ENCODE data around the gene DYNC1H1.

The DYNC1H1 gene

GRCh38 chr14:102040153-102040552 lies 75.8 kb downstream of the DYNC1H1 start:
- Histone ChIP-seq H3K4me3 (ENCODE audit: low read depth, low read length) (no peak overlapping the region), H3K27me3 (ENCODE audit: control insufficient read depth, insufficient read depth, low read length) (no peaks in the 10 kb centered on the region), H3K27ac (ENCODE audit: low read depth, low read length) (no peak overlapping the region), H3K36me3 (ENCODE audit: control insufficient read depth, insufficient read depth, low read length) (peaks cover 98% of the 10 kb centered on the region), H3K9ac (ENCODE audit: low read depth, low read length) (no peak overlapping the region), H3K4me1 (ENCODE audit: control insufficient read depth, insufficient read depth, low read length) (no peaks in the 10 kb centered on the region), H3K9me3 (ENCODE audit: control insufficient read depth, insufficient read depth, low read length) (no peaks in the 10 kb centered on the region)

- no peaks in the 10 kb centered on the region for H3K9me3 ChIP-seq (ENCODE audit: control insufficient read depth, insufficient read depth, low read length)
- no peak overlapping the region for H3K9ac ChIP-seq (ENCODE audit: low read depth, low read length)
- no peaks in the 10 kb centered on the region for H3K4me1 ChIP-seq (ENCODE audit: control insufficient read depth, insufficient read depth, low read length)
- H3K36me3 ChIP-seq (ENCODE audit: control insufficient read depth, insufficient read depth, low read length): peaks cover 86% of the 10 kb centered on the region
- H3K27ac ChIP-seq (ENCODE audit: low read depth, low read length): no peak overlapping the region
- H3K27me3 ChIP-seq (ENCODE audit: control insufficient read depth, insufficient read depth, low read length): no peaks in the 10 kb centered on the region
- H3K4me3 ChIP-seq (ENCODE audit: low read depth, low read length): no peak overlapping the region
Observed at GRCh38 chr14:102042699-102043098, 78.3 kb downstream of the DYNC1H1 start.

- no peak overlapping the region for H3K27ac ChIP-seq (ENCODE audit: low read depth, low read length)
- no peak overlapping the region for H3K9ac ChIP-seq (ENCODE audit: low read depth, low read length)
- peaks cover 86% of the 10 kb centered on the region for H3K36me3 ChIP-seq (ENCODE audit: control insufficient read depth, insufficient read depth, low read length)
- no peaks in the 10 kb centered on the region for H3K9me3 ChIP-seq (ENCODE audit: control insufficient read depth, insufficient read depth, low read length)
- H3K4me3 ChIP-seq (ENCODE audit: low read depth, low read length): no peak overlapping the region
- no peaks in the 10 kb centered on the region for H3K27me3 ChIP-seq (ENCODE audit: control insufficient read depth, insufficient read depth, low read length)
- H3K4me1 ChIP-seq (ENCODE audit: control insufficient read depth, insufficient read depth, low read length): no peaks in the 10 kb centered on the region
Observed at GRCh38 chr14:102043251-102044025, 79.1 kb downstream of the DYNC1H1 start.

- Histone ChIP-seq H3K4me1 (ENCODE audit: control insufficient read depth, insufficient read depth, low read length) (no peaks in the 10 kb centered on the region), H3K27ac (ENCODE audit: low read depth, low read length) (no peak overlapping the region), H3K9ac (ENCODE audit: low read depth, low read length) (no peak overlapping the region), H3K27me3 (ENCODE audit: control insufficient read depth, insufficient read depth, low read length) (no peaks in the 10 kb centered on the region), H3K4me3 (ENCODE audit: low read depth, low read length) (no peak overlapping the region), H3K9me3 (ENCODE audit: control insufficient read depth, insufficient read depth, low read length) (no peaks in the 10 kb centered on the region), H3K36me3 (ENCODE audit: control insufficient read depth, insufficient read depth, low read length) (peaks cover 86% of the 10 kb centered on the region)
Observed at GRCh38 chr14:102044566-102044965, 80.2 kb downstream of the DYNC1H1 start.

GRCh38 chr14:102046337-102047278 lies 82.2 kb downstream of the DYNC1H1 start:
- Histone ChIP-seq H3K4me1 (ENCODE audit: control insufficient read depth, insufficient read depth, low read length) (no peaks in the 10 kb centered on the region), H3K9me3 (ENCODE audit: control insufficient read depth, insufficient read depth, low read length) (no peaks in the 10 kb centered on the region), H3K27me3 (ENCODE audit: control insufficient read depth, insufficient read depth, low read length) (no peaks in the 10 kb centered on the region), H3K4me3 (ENCODE audit: low read depth, low read length) (no peak overlapping the region), H3K9ac (ENCODE audit: low read depth, low read length) (no peak overlapping the region), H3K27ac (ENCODE audit: low read depth, low read length) (no peak overlapping the region), H3K36me3 (ENCODE audit: control insufficient read depth, insufficient read depth, low read length) (peaks cover 85% of the 10 kb centered on the region)

- H3K27me3 ChIP-seq (ENCODE audit: control insufficient read depth, insufficient read depth, low read length): no peaks in the 10 kb centered on the region
- no peak overlapping the region for H3K27ac ChIP-seq (ENCODE audit: low read depth, low read length)
- H3K4me3 ChIP-seq (ENCODE audit: low read depth, low read length): no peak overlapping the region
- no peaks in the 10 kb centered on the region for H3K4me1 ChIP-seq (ENCODE audit: control insufficient read depth, insufficient read depth, low read length)
- no peak overlapping the region for H3K9ac ChIP-seq (ENCODE audit: low read depth, low read length)
- H3K9me3 ChIP-seq (ENCODE audit: control insufficient read depth, insufficient read depth, low read length): no peaks in the 10 kb centered on the region
- peaks cover 86% of the 10 kb centered on the region for H3K36me3 ChIP-seq (ENCODE audit: control insufficient read depth, insufficient read depth, low read length)
Observed at GRCh38 chr14:102047808-102048540, 83.6 kb downstream of the DYNC1H1 start.

GRCh38 chr14:102049258-102050025 lies 85.1 kb downstream of the DYNC1H1 start:
- Histone ChIP-seq H3K9ac (ENCODE audit: low read depth, low read length) (no peak overlapping the region), H3K4me1 (ENCODE audit: control insufficient read depth, insufficient read depth, low read length) (no peaks in the 10 kb centered on the region), H3K27me3 (ENCODE audit: control insufficient read depth, insufficient read depth, low read length) (no peaks in the 10 kb centered on the region), H3K9me3 (ENCODE audit: control insufficient read depth, insufficient read depth, low read length) (no peaks in the 10 kb centered on the region), H3K36me3 (ENCODE audit: control insufficient read depth, insufficient read depth, low read length) (peaks cover 71% of the 10 kb centered on the region), H3K27ac (ENCODE audit: low read depth, low read length) (no peak overlapping the region), H3K4me3 (ENCODE audit: low read depth, low read length) (no peak overlapping the region)

GRCh38 chr14:102050026-102050405 lies 85.6 kb downstream of the DYNC1H1 start:
- Histone ChIP-seq H3K9ac (ENCODE audit: low read depth, low read length) (no peak overlapping the region), H3K27ac (ENCODE audit: low read depth, low read length) (no peak overlapping the region), H3K4me1 (ENCODE audit: control insufficient read depth, insufficient read depth, low read length) (no peaks in the 10 kb centered on the region; the same call in 1 of the 2 replicates), H3K27me3 (ENCODE audit: control insufficient read depth, insufficient read depth, low read length) (no peaks in the 10 kb centered on the region), H3K4me3 (ENCODE audit: low read depth, low read length) (no peak overlapping the region), H3K36me3 (ENCODE audit: control insufficient read depth, insufficient read depth, low read length) (peaks cover 65% of the 10 kb centered on the region), H3K9me3 (ENCODE audit: control insufficient read depth, insufficient read depth, low read length) (no peaks in the 10 kb centered on the region)

GRCh38 chr14:102050625-102051024 lies 86.3 kb downstream of the DYNC1H1 start:
- Histone ChIP-seq H3K27ac (ENCODE audit: low read depth, low read length) (no peak overlapping the region), H3K4me1 (ENCODE audit: control insufficient read depth, insufficient read depth, low read length) (no peaks in the 10 kb centered on the region; the same call in 1 of the 2 replicates), H3K27me3 (ENCODE audit: control insufficient read depth, insufficient read depth, low read length) (no peaks in the 10 kb centered on the region), H3K9me3 (ENCODE audit: control insufficient read depth, insufficient read depth, low read length) (no peaks in the 10 kb centered on the region), H3K4me3 (ENCODE audit: low read depth, low read length) (no peak overlapping the region), H3K36me3 (ENCODE audit: control insufficient read depth, insufficient read depth, low read length) (peaks cover 61% of the 10 kb centered on the region), H3K9ac (ENCODE audit: low read depth, low read length) (no peak overlapping the region)

GRCh38 chr14:102052522-102052921 lies 88.1 kb downstream of the DYNC1H1 start:
- Histone ChIP-seq H3K4me1 (ENCODE audit: control insufficient read depth, insufficient read depth, low read length) (peaks cover 4% of the 10 kb centered on the region; the same call in 1 of the 2 replicates), H3K27me3 (ENCODE audit: control insufficient read depth, insufficient read depth, low read length) (no peaks in the 10 kb centered on the region), H3K4me3 (ENCODE audit: low read depth, low read length) (no peak overlapping the region), H3K27ac (ENCODE audit: low read depth, low read length) (no peak overlapping the region), H3K9ac (ENCODE audit: low read depth, low read length) (no peak overlapping the region), H3K36me3 (ENCODE audit: control insufficient read depth, insufficient read depth, low read length) (peaks cover 53% of the 10 kb centered on the region), H3K9me3 (ENCODE audit: control insufficient read depth, insufficient read depth, low read length) (no peaks in the 10 kb centered on the region)

All from HUES48 (cell line).